KMS-11 (cell line): ENCODE results near the gene PPM1H.
"Not testable (repeated sequence)": the region's sequence is repeated elsewhere in the genome, so short reads cannot be mapped to it uniquely, and the experiment has no call there.

ENCODE experiments used
- H2AFZ ChIP-seq: fragments of 200-600 bp; sonication (generic); 2 replicates; pipeline ENCODE4 v1.6.1; 2016; ENCODE audit warnings: antibody characterized with exemption, mixed run types, low read depth
- H3K27ac ChIP-seq: fragments of 200-600 bp; sonication (generic); 2 replicates; pipeline ENCODE4 v1.6.1; 2016; ENCODE audit warnings: mild to moderate bottlenecking, mixed run types
- H3K27me3 ChIP-seq: fragments of 200-600 bp; sonication (generic); 2 replicates; pipeline ENCODE4 v1.6.1; 2017; ENCODE audit warnings: mild to moderate bottlenecking, low read depth, mixed run types, moderate library complexity; ENCODE audit not compliant: insufficient read depth
- H3K36me3 ChIP-seq: fragments of 200-600 bp; sonication (generic); 2 replicates; pipeline ENCODE4 v1.6.1; 2017; ENCODE audit warnings: mild to moderate bottlenecking, mixed run types; ENCODE audit not compliant: insufficient read depth
- H3K4me1 ChIP-seq: fragments of 200-600 bp; sonication (generic); 2 replicates; pipeline ENCODE4 v1.6.1; 2016; ENCODE audit warnings: mild to moderate bottlenecking, low read depth, mixed run types; ENCODE audit not compliant: poor library complexity, severe bottlenecking
- H3K4me2 ChIP-seq: fragments of 200-600 bp; sonication (generic); 2 replicates; pipeline ENCODE4 v1.7.0; 2016; ENCODE audit warnings: mild to moderate bottlenecking, mixed run types
- H3K4me3 ChIP-seq: fragments of 200-600 bp; sonication (generic); IDR thresholded peaks from 2 replicates; pipeline ENCODE4 v1.6.1; 2017; ENCODE audit warnings: low read depth, low read length, mixed read lengths; ENCODE audit not compliant: insufficient read depth
- H3K79me2 ChIP-seq: fragments of 200-600 bp; sonication (generic); 2 replicates; pipeline ENCODE4 v1.6.1; 2016; ENCODE audit warnings: low read depth, mixed run types; ENCODE audit not compliant: insufficient read depth
- H3K9ac ChIP-seq: fragments of 200-600 bp; sonication (generic); 2 replicates; pipeline ENCODE4 v1.6.1; 2016; ENCODE audit warnings: mild to moderate bottlenecking, mixed run types
- H4K20me1 ChIP-seq: fragments of 200-600 bp; sonication (generic); 2 replicates; pipeline ENCODE4 v1.6.1; 2016; ENCODE audit warnings: mild to moderate bottlenecking, mixed run types; ENCODE audit not compliant: insufficient read depth
- CTCF ChIP-seq: fragments of 200-600 bp; sonication (generic); conservative IDR thresholded peaks from 2 replicates; pipeline ENCODE4 v1.6.1; 2017; ENCODE audit warnings: low read depth, mild to moderate bottlenecking, antibody characterized with exemption, low read length, moderate library complexity, mixed read lengths

Gene PPM1H

GRCh38 chr12:62967701-62968100, 32.8 kb upstream of the PPM1H start:
- H3K4me1 ChIP-seq: no peaks in the 10 kb centered on the region

GRCh38 chr12:62966990-62967506, 32.1 kb upstream of the PPM1H start:
- TF ChIP-seq CTCF: no peak
- no peaks in the 10 kb centered on the region for H3K4me1 ChIP-seq
- no peak overlapping the region for H3K4me3 ChIP-seq
- H3K79me2 ChIP-seq: no peaks in the 10 kb centered on the region
- no peaks in the 10 kb centered on the region for H4K20me1 ChIP-seq
- H3K4me2 ChIP-seq: no peak overlapping the region
- no peaks in the 10 kb centered on the region for H3K36me3 ChIP-seq
- no peak overlapping the region for H3K9ac ChIP-seq
- no peaks in the 10 kb centered on the region for H3K27me3 ChIP-seq
- no peak overlapping the region for H3K27ac ChIP-seq
- H2AFZ ChIP-seq: no peak overlapping the region

More at GRCh38 chr12:62967701-62968100, 32.8 kb upstream of the PPM1H start:
- no peaks in the 10 kb centered on the region for H3K27me3 ChIP-seq
- no peaks in the 10 kb centered on the region for H3K79me2 ChIP-seq
- H4K20me1 ChIP-seq: no peaks in the 10 kb centered on the region
- no peak overlapping the region for H3K27ac ChIP-seq
- no peaks in the 10 kb centered on the region for H3K36me3 ChIP-seq
- H3K4me3 ChIP-seq: no peak overlapping the region
- H2AFZ ChIP-seq: no peak overlapping the region
- TF ChIP-seq CTCF: no peak
- no peak overlapping the region for H3K9ac ChIP-seq
- no peak overlapping the region for H3K4me2 ChIP-seq

GRCh38 chr12:62966446-62966989, 31.6 kb upstream of the PPM1H start:
- H3K36me3 ChIP-seq, H3K27ac ChIP-seq, H2AFZ ChIP-seq, H3K4me1 ChIP-seq, H3K9ac ChIP-seq, H3K4me3 ChIP-seq, H3K4me2 ChIP-seq, H3K79me2 ChIP-seq, H4K20me1 ChIP-seq, H3K27me3 ChIP-seq: not testable (repeated sequence)

- not testable (repeated sequence) for H3K4me1 ChIP-seq, H4K20me1 ChIP-seq, H3K36me3 ChIP-seq, H2AFZ ChIP-seq, H3K27ac ChIP-seq, H3K4me2 ChIP-seq, H3K4me3 ChIP-seq, H3K79me2 ChIP-seq, H3K9ac ChIP-seq, H3K27me3 ChIP-seq
These were observed 30.8 kb upstream of the PPM1H start for GRCh38 chr12:62965700-62966099.

- not testable (repeated sequence) for H3K9ac ChIP-seq, H3K27ac ChIP-seq, H3K4me2 ChIP-seq, H3K4me3 ChIP-seq, H3K27me3 ChIP-seq, H2AFZ ChIP-seq, H3K79me2 ChIP-seq, H3K36me3 ChIP-seq, H3K4me1 ChIP-seq, H4K20me1 ChIP-seq
These were observed 30.3 kb upstream of the PPM1H start for GRCh38 chr12:62965242-62965641.

GRCh38 chr12:62963486-62964041, 28.6 kb upstream of the PPM1H start:
- Histone ChIP-seq H3K4me2 (no peak overlapping the region), H3K27me3 (no peaks in the 10 kb centered on the region), H3K4me3 (no peak overlapping the region), H3K27ac (no peak overlapping the region), H4K20me1 (no peaks in the 10 kb centered on the region), H3K79me2 (no peaks in the 10 kb centered on the region), H3K4me1 (peaks cover 2% of the 10 kb centered on the region), H3K36me3 (no peaks in the 10 kb centered on the region), H3K9ac (no peak overlapping the region), H2AFZ (no peak overlapping the region)
- no peak for TF ChIP-seq CTCF
